Islet precursor cell (in vitro differentiated cells): ENCODE measurements around the gene RUNX1.
A peak's percentile ranks its signal among the peaks of the same experiment; 100 is the strongest.

Experiments used
- DNase-seq: peaks from one replicate; pipeline ENCODE4 v3.0.0-alpha.2; 2018

Gene RUNX1

GRCh38 chr21:35058058-35058457 is 9.0 kb upstream of the RUNX1 start:
- peak; percentile 27 for DNase-seq

GRCh38 chr21:35057428-35057827 is 8.3 kb upstream of the RUNX1 start:
- DNase-seq, result peak; percentile 17

GRCh38 chr21:35053356-35054096 is 4.4 kb upstream of the RUNX1 start:
- peak; percentile 68 for DNase-seq

- no peak for DNase-seq
These were observed 3.7 kb upstream of the RUNX1 start for GRCh38 chr21:35052801-35053200.

GRCh38 chr21:35051287-35051818 is 2.3 kb upstream of the RUNX1 start:
- DNase-seq, result peak; percentile 93

- no peak for DNase-seq
These were observed 1.5 kb upstream of the RUNX1 start for GRCh38 chr21:35050348-35051286.

- peak; percentile 75 for DNase-seq
These were observed 910 bp downstream of the RUNX1 start for GRCh38 chr21:35048183-35048601.

GRCh38 chr21:35046880-35047229 is 2.2 kb downstream of the RUNX1 start:
- DNase-seq, result peak; percentile 87

GRCh38 chr21:35046263-35046624 is 2.9 kb downstream of the RUNX1 start:
- DNase-seq, result peak; percentile 17

- DNase-seq, result peak; percentile 24
These were observed 3.4 kb downstream of the RUNX1 start for GRCh38 chr21:35045542-35046262.

- no peak for DNase-seq
These were observed 4.1 kb downstream of the RUNX1 start for GRCh38 chr21:35044770-35045541.

- no peak for DNase-seq
These were observed 5.0 kb downstream of the RUNX1 start for GRCh38 chr21:35044128-35044527.

- DNase-seq, result no peak
These were observed 5.6 kb downstream of the RUNX1 start for GRCh38 chr21:35043549-35043948.

GRCh38 chr21:35042836-35043235 is 6.3 kb downstream of the RUNX1 start:
- no peak for DNase-seq

- peak; percentile 21 for DNase-seq
These were observed 7.2 kb downstream of the RUNX1 start for GRCh38 chr21:35041881-35042280.

GRCh38 chr21:35041122-35041521 is 8.0 kb downstream of the RUNX1 start:
- DNase-seq, result peak; percentile 8

- DNase-seq, result no peak
These were observed 9.4 kb downstream of the RUNX1 start for GRCh38 chr21:35039595-35040289.

- DNase-seq, result no peak
These were observed 10.3 kb downstream of the RUNX1 start for GRCh38 chr21:35038772-35039319.

GRCh38 chr21:35037384-35037765 is 11.7 kb downstream of the RUNX1 start:
- DNase-seq, result peak; percentile 29

- peak; percentile 17 for DNase-seq
These were observed 12.4 kb downstream of the RUNX1 start for GRCh38 chr21:35036465-35037383.
